HuH-7 (cell line): ENCODE measurements around the gene ALKBH8.
A peak's percentile ranks its signal among the peaks of the same experiment; 100 is the strongest.
"Not testable (repeated sequence)": the region's sequence is repeated elsewhere in the genome, so short reads cannot be mapped to it uniquely, and the experiment has no call there.

ENCODE experiments used
- DNase-seq: peaks from one replicate; pipeline ENCODE4 v3.0.0; 2011; ENCODE audit warnings: low spot score

ALKBH8 gene

DNA sequence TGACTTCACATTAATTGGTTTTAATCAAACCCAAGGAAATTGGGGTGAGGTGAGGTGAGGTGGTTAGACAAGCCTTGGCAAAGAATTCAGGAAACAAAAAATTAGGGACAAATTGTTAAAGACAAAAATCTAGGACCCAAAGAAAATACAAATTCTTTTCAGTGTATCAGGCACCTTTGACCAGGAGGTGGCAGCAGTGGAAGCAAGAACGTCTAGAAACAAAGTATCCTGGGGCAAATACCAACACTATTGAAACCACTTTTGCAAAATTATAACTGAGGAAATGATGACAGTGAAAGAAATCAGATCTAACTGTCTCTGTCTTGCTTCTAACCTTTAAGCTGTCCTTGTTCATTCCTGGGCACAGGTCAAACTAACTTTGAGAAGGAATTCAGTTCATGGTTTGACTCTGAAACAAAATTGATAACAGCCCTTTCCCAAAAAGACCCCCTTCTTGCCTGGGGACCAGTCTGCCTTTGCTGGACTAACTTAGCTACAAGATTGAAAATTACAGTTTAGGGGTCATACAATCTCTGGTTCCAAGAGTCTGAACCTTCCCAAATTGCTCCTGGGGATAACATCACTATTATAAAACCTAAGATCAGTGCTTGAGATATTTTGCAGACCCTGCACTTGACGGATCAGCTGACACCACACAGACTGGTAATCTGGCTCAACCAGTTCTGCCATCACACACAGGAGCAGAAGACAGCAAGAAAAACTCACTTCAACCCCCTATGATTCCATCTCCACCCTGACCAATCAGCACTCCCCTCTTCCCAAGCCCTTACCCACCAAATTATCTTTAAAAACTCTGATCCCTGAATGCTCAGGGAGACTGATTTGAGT lies 11.2 kb upstream of the ALKBH8 start:
- not testable (repeated sequence) for DNase-seq

GRCh38 chr11:107573438-107573837 lies 7.9 kb upstream of the ALKBH8 start:
- no peak for DNase-seq

DNA sequence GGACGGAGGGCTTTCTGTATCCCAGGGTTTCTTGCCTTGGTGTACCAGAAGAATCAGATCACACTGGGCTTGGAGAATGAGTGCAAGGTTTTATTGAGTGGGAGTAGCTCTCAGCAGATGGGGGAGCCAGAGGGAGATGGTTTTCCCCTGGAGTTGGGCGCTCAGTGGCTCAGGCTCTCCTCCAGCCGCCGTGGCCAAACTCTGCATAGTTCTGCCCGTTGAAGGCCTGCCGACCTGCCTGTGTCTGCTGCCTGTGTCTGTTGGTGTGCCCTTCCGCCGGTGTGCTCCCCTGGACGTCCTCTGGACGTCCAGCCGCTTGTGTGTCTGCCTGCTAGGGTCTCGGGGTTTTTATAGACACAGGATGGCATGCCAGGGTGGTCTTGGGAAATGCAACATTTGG lies 4.5 kb upstream of the ALKBH8 start:
- DNase-seq, result no peak

DNA sequence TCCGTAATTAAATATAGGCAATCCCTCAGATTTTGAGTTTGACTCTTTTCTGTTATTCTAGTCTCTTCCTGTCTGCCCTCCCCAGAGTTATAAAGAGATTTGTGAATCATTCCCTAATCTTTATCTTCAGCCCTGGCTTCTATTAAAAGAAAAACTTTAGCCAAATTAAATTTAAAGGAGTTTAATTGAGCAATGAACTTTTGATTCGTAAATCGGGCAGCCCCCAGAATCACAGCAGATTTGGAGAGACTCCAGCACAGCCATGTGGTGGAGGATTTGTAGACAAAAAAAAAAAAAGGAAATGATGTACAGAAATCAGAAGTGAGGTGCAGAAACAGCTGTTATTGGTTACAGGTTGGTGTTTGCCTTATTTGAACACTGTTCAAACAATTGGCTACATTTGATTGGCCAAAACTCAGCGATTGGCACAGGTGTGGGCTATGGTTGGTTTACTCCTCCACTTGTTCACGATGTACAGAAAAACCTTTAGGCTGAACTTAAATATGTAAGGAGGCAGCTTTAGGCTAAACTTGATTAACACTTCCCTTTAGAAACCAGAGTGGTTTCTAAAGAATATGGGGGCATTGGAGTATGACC lies 2.3 kb upstream of the ALKBH8 start:
- DNase-seq, result no peak

- no peak for DNase-seq
These were observed 1.0 kb upstream of the ALKBH8 start for GRCh38 chr11:107566569-107566968.

- not testable (repeated sequence) for DNase-seq
These were observed 493 bp upstream of the ALKBH8 start for GRCh38 chr11:107565955-107566501.

DNA sequence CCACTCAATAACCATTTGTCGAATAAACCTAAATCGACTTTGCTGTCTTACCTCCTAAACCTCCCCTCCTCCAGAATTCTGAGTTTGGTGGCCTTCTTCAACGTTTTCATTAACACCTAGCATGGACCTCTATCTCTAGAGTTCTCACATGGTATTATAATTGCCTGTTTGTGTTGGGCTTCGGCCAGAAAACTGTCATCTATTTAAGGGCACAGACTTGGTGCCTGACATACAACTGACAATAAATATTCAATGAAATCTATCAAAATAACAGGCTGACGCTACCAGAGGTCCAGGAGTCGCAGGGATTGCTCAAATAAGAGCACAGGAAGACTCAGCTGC lies 687 bp downstream of the ALKBH8 start:
- DNase-seq, result no peak

DNA sequence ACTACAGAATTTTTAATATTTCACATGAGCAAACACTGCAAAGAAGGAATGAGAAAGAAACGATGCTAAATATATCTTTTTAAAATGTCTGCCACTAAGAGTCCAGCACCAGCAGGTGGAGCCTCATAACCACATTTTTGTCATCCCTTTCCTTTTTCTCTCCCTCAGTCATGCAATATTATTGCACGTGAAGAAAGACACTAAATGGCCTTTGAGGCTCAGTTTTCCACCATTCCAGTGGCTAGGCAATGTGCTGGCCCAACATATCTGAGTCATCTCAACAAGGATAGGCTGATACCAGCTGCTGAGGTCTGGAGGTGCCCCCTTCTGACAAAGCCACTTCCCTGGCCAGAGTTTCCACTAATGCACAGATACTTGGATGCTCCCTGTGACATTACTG lies 1.8 kb downstream of the ALKBH8 start:
- DNase-seq, result peak; percentile 18

- DNase-seq, result no peak
These were observed 2.8 kb downstream of the ALKBH8 start for GRCh38 chr11:107562647-107563208.

DNA sequence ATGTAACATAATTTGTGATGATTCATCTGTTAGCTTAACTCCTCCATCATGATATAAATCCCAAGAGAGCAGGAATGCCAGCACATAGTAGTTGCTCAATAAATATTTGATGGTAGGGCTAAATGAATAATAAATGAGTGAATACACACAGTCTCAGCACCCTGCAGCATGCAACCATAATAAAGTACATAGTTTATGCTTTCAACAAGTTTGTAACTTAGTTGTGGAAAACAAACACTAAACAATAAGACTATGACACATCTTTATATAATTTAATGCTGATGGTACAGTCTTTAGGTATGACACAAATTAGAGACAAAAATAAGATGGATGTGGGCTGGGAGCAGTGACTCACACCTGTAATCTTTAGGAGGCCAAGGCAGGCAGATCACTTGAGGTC lies 3.8 kb downstream of the ALKBH8 start:
- DNase-seq, result no peak

GRCh38 chr11:107550304-107550703 lies 15.2 kb downstream of the ALKBH8 start:
- DNase-seq, result no peak

GRCh38 chr11:107549954-107550285 lies 15.6 kb downstream of the ALKBH8 start:
- DNase-seq, result no peak

- DNase-seq, result no peak
These were observed 16.1 kb downstream of the ALKBH8 start for GRCh38 chr11:107549253-107549953.

GRCh38 chr11:107547961-107548360 lies 17.6 kb downstream of the ALKBH8 start:
- no peak for DNase-seq

DNA sequence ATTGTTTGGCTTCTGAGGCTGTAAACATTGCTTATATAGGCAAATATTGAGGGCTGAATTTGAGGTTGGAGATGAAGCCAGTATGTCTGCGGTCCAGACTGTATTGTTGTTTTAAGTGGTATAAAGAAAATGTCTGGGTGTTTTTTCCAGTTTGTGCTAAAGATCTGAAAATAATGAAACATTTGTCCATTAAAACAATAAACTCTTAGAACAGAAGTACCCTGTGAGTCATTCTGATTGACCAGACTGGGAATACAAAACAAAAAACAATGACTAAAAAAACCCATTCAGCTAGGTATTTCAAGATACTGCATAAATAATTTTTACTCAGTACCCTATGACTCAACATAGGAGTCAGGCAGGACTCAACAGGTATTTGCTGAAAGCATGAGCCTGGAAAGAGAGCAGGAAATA lies 20.4 kb downstream of the ALKBH8 start:
- DNase-seq, result no peak

DNA sequence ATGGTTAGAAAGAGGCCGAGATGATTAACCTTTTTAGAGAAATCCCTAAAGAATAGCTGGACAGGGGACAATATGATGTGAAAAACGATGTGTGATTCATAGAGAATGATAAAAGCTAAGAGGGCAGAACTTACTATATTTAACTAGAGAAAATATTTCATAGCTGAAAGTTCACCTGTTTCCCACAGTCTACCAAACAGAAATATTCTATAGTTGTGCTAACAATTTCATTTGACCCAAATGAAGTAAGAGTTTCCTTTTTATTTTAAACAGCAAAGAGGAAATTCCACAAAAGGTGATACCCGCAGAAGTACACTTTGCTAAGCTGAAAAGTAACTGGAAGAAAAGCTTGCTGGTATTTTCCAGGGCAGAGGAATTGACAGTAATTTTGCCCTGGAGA lies 26.7 kb downstream of the ALKBH8 start:
- no peak for DNase-seq

DNA sequence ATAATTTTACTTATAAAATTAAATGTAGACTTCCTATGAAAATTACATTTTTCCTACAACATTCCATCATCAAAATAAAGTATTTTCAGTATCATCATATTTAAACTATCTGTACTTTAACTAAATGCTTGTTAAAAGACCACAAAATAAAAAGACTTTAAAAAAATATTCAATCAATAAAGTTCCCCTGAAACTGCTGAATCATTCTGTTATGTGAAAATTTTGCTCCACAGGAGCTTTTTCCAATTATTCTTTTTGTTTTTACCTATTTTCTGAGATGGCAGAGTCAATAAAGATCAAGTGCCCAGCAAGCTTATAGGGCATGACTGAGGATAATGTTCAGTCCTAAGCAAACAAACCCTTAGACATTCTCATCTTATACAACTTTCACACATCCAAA lies 27.3 kb downstream of the ALKBH8 start:
- DNase-seq, result no peak

- not testable (repeated sequence) for DNase-seq
These were observed 28.4 kb downstream of the ALKBH8 start for GRCh38 chr11:107537155-107537554.

GRCh38 chr11:107526197-107526596 lies 39.3 kb downstream of the ALKBH8 start:
- no peak for DNase-seq

DNA sequence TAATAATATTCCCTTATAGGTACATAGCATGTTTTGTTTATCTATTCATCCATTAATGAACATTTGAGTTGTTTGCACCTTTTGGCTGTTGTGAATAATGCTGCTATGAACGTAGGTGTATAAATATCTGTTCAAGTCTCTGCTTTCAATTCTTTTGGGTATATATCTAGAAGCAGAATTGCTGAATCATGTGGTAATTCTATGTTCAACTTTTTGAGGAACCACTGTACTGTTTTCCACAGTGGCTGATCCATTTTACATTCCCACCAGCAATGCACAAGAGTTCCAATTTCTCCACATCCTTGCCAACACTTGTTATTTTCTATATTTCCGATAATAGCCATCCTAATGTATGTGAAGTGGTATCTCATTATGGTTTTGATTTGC lies 56.7 kb downstream of the ALKBH8 start:
- no peak for DNase-seq

DNA sequence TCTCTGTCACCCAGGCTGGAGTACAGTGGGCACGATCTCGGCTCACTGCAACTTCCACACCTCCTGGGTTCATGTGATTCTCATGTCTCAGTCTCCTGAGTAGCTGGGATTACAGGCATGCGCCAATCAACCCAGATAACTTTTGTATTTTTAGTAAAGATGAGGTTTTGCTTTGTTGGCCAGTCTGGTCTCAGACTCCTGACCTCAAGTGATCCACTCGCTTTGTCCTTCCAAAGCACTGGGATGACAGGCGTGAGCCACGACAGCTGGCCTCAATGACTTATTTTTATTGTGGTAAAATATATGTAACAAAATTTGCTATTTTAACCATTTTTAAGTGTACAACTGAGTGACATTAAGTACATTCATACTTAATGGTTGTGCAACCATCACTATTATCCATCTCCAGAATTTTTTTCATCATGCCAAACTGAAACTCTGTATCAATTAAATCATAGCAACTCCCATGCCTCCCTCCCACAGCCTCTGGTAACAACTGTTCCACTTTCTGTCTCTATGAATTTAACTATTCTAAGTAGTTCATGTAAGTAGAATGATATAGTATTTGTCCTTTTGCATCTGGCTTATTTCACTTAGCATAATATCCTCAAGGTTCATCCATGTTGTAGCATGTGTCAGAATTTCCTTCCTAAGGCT lies 57.2 kb downstream of the ALKBH8 start:
- no peak for DNase-seq

DNA sequence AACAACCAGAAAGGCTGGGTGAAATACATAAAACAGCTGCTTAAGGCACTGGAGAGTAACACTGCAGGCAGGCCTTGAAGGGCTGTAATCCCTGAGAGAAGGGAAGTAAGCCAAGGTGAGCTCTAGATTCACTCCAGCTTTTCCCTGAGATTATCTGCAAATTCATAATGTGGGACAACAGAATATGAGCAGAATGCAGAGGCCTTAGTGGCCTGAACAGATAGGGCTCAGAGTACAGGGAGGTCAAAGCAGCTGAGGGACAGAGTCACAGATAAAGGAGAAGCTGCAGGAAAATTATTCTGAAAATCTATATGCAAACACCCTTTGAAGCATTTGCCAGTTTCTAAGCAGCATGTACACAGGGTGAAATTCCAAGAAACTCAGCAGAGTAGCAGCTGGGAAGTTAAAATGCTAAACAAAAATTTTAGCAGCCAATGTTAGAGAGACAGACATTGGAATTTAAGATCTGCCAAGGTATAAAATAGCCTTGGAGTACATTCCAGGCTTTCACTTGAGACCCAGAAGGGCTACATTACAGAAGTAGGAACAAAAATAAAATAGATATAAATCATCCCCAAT lies 59.8 kb downstream of the ALKBH8 start:
- DNase-seq, result no peak
